Neutrophil (primary cell): ENCODE results near the gene GPC4.

Experiments used
- H3K27ac ChIP-seq: fragments of 200-600 bp; sonication (generic); 2 replicates; pipeline ENCODE4 v1.5.1; 2016; ENCODE audit warnings: mild to moderate bottlenecking, moderate library complexity
- H3K27me3 ChIP-seq: fragments of 200-600 bp; sonication (generic); 2 replicates; pipeline ENCODE4 v1.6.0; 2016; ENCODE audit warnings: mild to moderate bottlenecking
- H3K36me3 ChIP-seq: fragments of 200-600 bp; sonication (generic); 2 replicates; pipeline ENCODE4 v1.5.1; 2017
- H3K4me1 ChIP-seq, 2 experiments: fragments of 200-600 bp in 1 of 2; sonication (generic) in 1 of 2; 1 replicate in 1 of 2; 2 replicates in 1 of 2; pipeline versions ENCODE4 v1.5.1 to v1.6.1; 2013 to 2016; ENCODE audit warnings: low read depth in 1 of 2, low read length in 1 of 2, mild to moderate bottlenecking in 1 of 2, moderate library complexity in 1 of 2; ENCODE audit not compliant: control insufficient read depth in 1 of 2, insufficient read depth in 1 of 2
- H3K4me3 ChIP-seq, 2 experiments: fragments of 200-600 bp in 1 of 2; sonication (generic) in 1 of 2; 1 replicate in 1 of 2; 2 replicates in 1 of 2; pipeline ENCODE4 v1.5.1; 2013 to 2016; ENCODE audit warnings: low read depth in 1 of 2, low read length in 1 of 2, mild to moderate bottlenecking in 1 of 2, moderate library complexity in 1 of 2
- H3K9me3 ChIP-seq: fragments of 200-600 bp; sonication (generic); 2 replicates; pipeline ENCODE4 v1.5.1; 2016
- CTCF ChIP-seq: fragments of 200-600 bp; sonication (generic); IDR thresholded peaks from 2 replicates; pipeline ENCODE4 v1.5.1; 2016; ENCODE audit warnings: antibody characterized with exemption

The GPC4 gene

GRCh38 chrX:133250184-133251100, 164.8 kb downstream of the GPC4 start:
- Histone ChIP-seq H3K4me1 (no peaks in the 10 kb centered on the region), H3K27me3 (no peaks in the 10 kb centered on the region), H3K36me3 (no peaks in the 10 kb centered on the region), H3K4me3 (no peak overlapping the region), H3K27ac (no peak overlapping the region), H3K9me3 (no peaks in the 10 kb centered on the region)
- TF ChIP-seq CTCF = no peak
